Nephron progenitor cell (in vitro differentiated cells): Measurements from ENCODE around the gene DFFA.

Source experiments
- DNase-seq: peaks from one replicate; pipeline ENCODE4 v3.0.0; 2021
- H3K27ac Mint-ChIP-seq: 2 replicates; pipeline ENCODE4 v1.8.0; 2021; ENCODE audit warnings: mild to moderate bottlenecking, moderate library complexity, mixed read lengths
- H3K27me3 Mint-ChIP-seq: 2 replicates; pipeline ENCODE4 v1.8.0; 2021; ENCODE audit warnings: mild to moderate bottlenecking, low read depth, mixed read lengths; ENCODE audit not compliant: poor library complexity
- H3K36me3 Mint-ChIP-seq: 2 replicates; pipeline ENCODE4 v1.8.0; 2021; ENCODE audit warnings: low read depth, mixed read lengths
- H3K4me1 Mint-ChIP-seq: 2 replicates; pipeline ENCODE4 v1.8.0; 2021; ENCODE audit warnings: mixed read lengths
- H3K4me3 Mint-ChIP-seq: 2 replicates; pipeline ENCODE4 v1.8.0; 2021; ENCODE audit warnings: mild to moderate bottlenecking, moderate library complexity, mixed read lengths
- H3K9me3 Mint-ChIP-seq: 2 replicates; pipeline ENCODE4 v1.8.0; 2021; ENCODE audit warnings: mild to moderate bottlenecking, moderate library complexity, mixed read lengths
- CTCF ChIP-seq: fragments of 200-600 bp; sonication (generic); IDR thresholded peaks from 2 replicates; pipeline ENCODE4 v1.5.0; 2021; ENCODE audit warnings: antibody characterized with exemption

DFFA gene

GRCh38 chr1:10450836-10451235 is 21.5 kb downstream of the DFFA start:
- Mint-ChIP-seq H3K27me3 (no peaks in the 10 kb centered on the region), H3K4me3 (no peak overlapping the region), H3K4me1 (peaks cover 24% of the 10 kb centered on the region), H3K27ac (no peak overlapping the region), H3K9me3 (peaks cover 3% of the 10 kb centered on the region), H3K36me3 (peaks cover 29% of the 10 kb centered on the region)
- DNase-seq = no peak
- TF ChIP-seq CTCF = no peak

- peaks cover 26% of the 10 kb centered on the region for H3K36me3 Mint-ChIP-seq
- H3K4me1 Mint-ChIP-seq = peaks cover 24% of the 10 kb centered on the region
- DNase-seq = no peak
- H3K27me3 Mint-ChIP-seq = no peaks in the 10 kb centered on the region
- no peak for TF ChIP-seq CTCF
- H3K9me3 Mint-ChIP-seq = peaks cover 3% of the 10 kb centered on the region
- no peak overlapping the region for H3K4me3 Mint-ChIP-seq
- peak overlapping the region; percentile 83 for H3K27ac Mint-ChIP-seq
These were observed 22.0 kb downstream of the DFFA start for GRCh38 chr1:10450156-10450814.

- Mint-ChIP-seq H3K27ac (peak within 1 kb of the TSS; percentile 83), H3K9me3 (peaks cover 3% of the 10 kb centered on the region), H3K27me3 (no peaks in the 10 kb centered on the region), H3K4me1 (peaks cover 24% of the 10 kb centered on the region), H3K36me3 (peaks cover 23% of the 10 kb centered on the region), H3K4me3 (no peak within 1 kb of the TSS)
- no peak for DNase-seq
- TF ChIP-seq CTCF = no peak
These were observed 22.6 kb downstream of the DFFA start, which contains the start of gene CORT for GRCh38 chr1:10449751-10450150. Gene CORT, plus strand, starts transcription at chr1:10450031. Its CDS starts 193 bp downstream, at chr1:10450224.

- H3K4me3 Mint-ChIP-seq = no peak overlapping the region
- peaks cover 21% of the 10 kb centered on the region for H3K36me3 Mint-ChIP-seq
- no peaks in the 10 kb centered on the region for H3K27me3 Mint-ChIP-seq
- DNase-seq = no peak
- no peaks in the 10 kb centered on the region for H3K9me3 Mint-ChIP-seq
- H3K4me1 Mint-ChIP-seq = peaks cover 24% of the 10 kb centered on the region
- TF ChIP-seq CTCF = no peak
- no peak overlapping the region for H3K27ac Mint-ChIP-seq
These were observed 25.4 kb downstream of the DFFA start for GRCh38 chr1:10446790-10447422.

DNA sequence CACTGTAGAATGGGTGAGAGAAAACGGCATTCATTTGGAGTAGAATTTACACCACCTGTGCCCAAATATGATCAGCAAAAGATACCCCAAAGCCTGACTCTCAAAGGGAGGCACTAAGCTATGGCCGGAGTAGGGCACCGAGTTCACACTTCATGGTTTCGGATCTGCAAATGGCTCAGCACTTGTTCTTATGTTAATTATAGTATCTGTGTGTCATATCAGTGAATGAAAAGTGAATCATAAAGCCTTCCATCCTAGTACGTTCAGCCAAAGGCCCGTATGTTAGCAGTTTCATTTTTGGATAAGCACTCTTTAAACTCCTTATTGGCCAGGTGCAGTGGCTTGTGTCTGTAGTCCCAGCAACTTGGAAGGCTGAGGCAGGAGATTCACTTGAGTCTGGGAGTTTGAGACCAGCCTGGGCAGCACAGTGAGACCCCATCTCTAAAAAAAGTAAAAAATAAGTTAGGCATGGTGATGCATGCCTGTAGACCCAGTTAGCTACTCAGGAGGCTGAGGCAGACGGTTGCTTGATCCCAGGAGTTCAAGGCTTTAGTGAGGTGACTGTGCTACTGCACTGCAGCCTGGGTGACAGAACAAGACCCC is 27.4 kb downstream of the DFFA start:
- Mint-ChIP-seq H3K27ac (no peak overlapping the region), H3K4me1 (peaks cover 14% of the 10 kb centered on the region), H3K27me3 (no peaks in the 10 kb centered on the region), H3K4me3 (no peak overlapping the region), H3K36me3 (peaks cover 28% of the 10 kb centered on the region), H3K9me3 (no peaks in the 10 kb centered on the region)
- DNase-seq = no peak
- no peak for TF ChIP-seq CTCF
